ENCODE measurements around the gene NLGN3.

NLGN3 gene

GRCh38 chrX:71098951-71099506 lies 45.6 kb upstream of the NLGN3 start:
- no peak for DNase-seq (ENCODE audit: low read depth)
- H3K4me3 ChIP-seq (ENCODE audit: control insufficient read depth, low read depth, low read length): no peak overlapping the region
- TF ChIP-seq CTCF (IDR thresholded peaks at IDR 0.05; ENCODE audit: control insufficient read depth, insufficient read depth, low read depth, low read length, missing control alignments): no peak

- TF ChIP-seq CTCF (IDR thresholded peaks at IDR 0.05; ENCODE audit: control insufficient read depth, insufficient read depth, low read depth, low read length, missing control alignments): no peak
- DNase-seq (ENCODE audit: low read depth): no peak
- no peak overlapping the region for H3K4me3 ChIP-seq (ENCODE audit: control insufficient read depth, low read depth, low read length)
These were observed 44.9 kb upstream of the NLGN3 start for GRCh38 chrX:71099736-71100135.

DNA sequence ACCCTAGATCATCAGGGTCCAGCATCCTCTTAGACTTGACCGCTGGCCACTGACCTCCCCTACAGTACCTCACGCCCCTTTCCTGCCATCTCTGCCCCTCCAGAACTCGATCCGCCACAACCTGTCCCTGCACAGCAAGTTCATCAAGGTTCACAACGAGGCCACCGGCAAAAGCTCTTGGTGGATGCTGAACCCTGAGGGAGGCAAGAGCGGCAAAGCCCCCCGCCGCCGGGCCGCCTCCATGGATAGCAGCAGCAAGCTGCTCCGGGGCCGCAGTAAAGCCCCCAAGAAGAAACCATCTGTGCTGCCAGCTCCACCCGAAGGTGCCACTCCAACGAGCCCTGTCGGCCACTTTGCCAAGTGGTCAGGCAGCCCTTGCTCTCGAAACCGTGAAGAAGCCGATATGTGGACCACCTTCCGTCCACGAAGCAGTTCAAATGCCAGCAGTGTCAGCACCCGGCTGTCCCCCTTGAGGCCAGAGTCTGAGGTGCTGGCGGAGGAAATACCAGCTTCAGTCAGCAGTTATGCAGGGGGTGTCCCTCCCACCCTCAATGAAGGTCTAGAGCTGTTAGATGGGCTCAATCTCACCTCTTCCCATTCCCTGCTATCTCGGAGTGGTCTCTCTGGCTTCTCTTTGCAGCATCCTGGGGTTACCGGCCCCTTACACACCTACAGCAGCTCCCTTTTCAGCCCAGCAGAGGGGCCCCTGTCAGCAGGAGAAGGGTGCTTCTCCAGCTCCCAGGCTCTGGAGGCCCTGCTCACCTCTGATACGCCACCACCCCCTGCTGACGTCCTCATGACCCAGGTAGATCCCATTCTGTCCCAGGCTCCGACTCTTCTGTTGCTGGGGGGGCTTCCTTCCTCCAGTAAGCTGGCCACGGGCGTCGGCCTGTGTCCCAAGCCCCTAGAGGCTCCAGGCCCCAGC lies 43.8 kb upstream of the NLGN3 start:
- TF ChIP-seq CTCF (IDR thresholded peaks at IDR 0.05; ENCODE audit: control insufficient read depth, insufficient read depth, low read depth, low read length, missing control alignments): no peak
- no peak for DNase-seq (ENCODE audit: low read depth)
- no peak overlapping the region for H3K4me3 ChIP-seq (ENCODE audit: control insufficient read depth, low read depth, low read length)

- TF ChIP-seq CTCF (IDR thresholded peaks at IDR 0.05; ENCODE audit: control insufficient read depth, insufficient read depth, low read depth, low read length, missing control alignments): no peak
- DNase-seq (ENCODE audit: low read depth): no peak
- no peak overlapping the region for H3K4me3 ChIP-seq (ENCODE audit: control insufficient read depth, low read depth, low read length)
These were observed 42.3 kb upstream of the NLGN3 start for GRCh38 chrX:71102292-71102691.

GRCh38 chrX:71103110-71103983 lies 41.3 kb upstream of the NLGN3 start:
- no peak overlapping the region for H3K4me3 ChIP-seq (ENCODE audit: control insufficient read depth, low read depth, low read length)
- no peak for DNase-seq (ENCODE audit: low read depth)
- no peak for TF ChIP-seq CTCF (IDR thresholded peaks at IDR 0.05; ENCODE audit: control insufficient read depth, insufficient read depth, low read depth, low read length, missing control alignments)

GRCh38 chrX:71105628-71106027 lies 39.0 kb upstream of the NLGN3 start:
- DNase-seq (ENCODE audit: low read depth): no peak
- no peak for TF ChIP-seq CTCF (IDR thresholded peaks at IDR 0.05; ENCODE audit: control insufficient read depth, insufficient read depth, low read depth, low read length, missing control alignments)
- no peak overlapping the region for H3K4me3 ChIP-seq (ENCODE audit: control insufficient read depth, low read depth, low read length)

Measured in AG09309 (cell line).